ENCODE results near the gene FKBP2.

The FKBP2 gene

GRCh38 chr11:64240435-64241240 lies at the start of gene FKBP2:
Gene FKBP2, plus strand, starts transcription at chr11:64241095. Its CDS starts 1,293 bp downstream, at chr11:64242388.
- H3K27ac ChIP-seq, result peak within 1 kb of the TSS; percentile 95
- no peak for TF ChIP-seq CTCF (conservative IDR thresholded peaks at IDR 0.05)

GRCh38 chr11:64192434-64192833 lies 48.5 kb upstream of the FKBP2 start:
- no peak for TF ChIP-seq CTCF (conservative IDR thresholded peaks at IDR 0.05)
- H3K27ac ChIP-seq, result no peak overlapping the region

GRCh38 chr11:64196626-64197025 lies 44.3 kb upstream of the FKBP2 start:
- no peak for TF ChIP-seq CTCF (conservative IDR thresholded peaks at IDR 0.05)
- no peak overlapping the region for H3K27ac ChIP-seq

GRCh38 chr11:64198511-64198910 lies 42.4 kb upstream of the FKBP2 start:
- TF ChIP-seq CTCF (conservative IDR thresholded peaks at IDR 0.05), result no peak
- H3K27ac ChIP-seq, result 0 out of 2 replicates have a peak overlapping the region, but pooled peaks have one; percentile 0

- H3K27ac ChIP-seq, result peak overlapping the region; percentile 19
- no peak for TF ChIP-seq CTCF (conservative IDR thresholded peaks at IDR 0.05)
These were observed 39.4 kb upstream of the FKBP2 start for GRCh38 chr11:64201543-64201942.

- no peak for TF ChIP-seq CTCF (conservative IDR thresholded peaks at IDR 0.05)
- H3K27ac ChIP-seq, result peak overlapping the region; percentile 19
These were observed 37.9 kb upstream of the FKBP2 start for GRCh38 chr11:64202992-64203391.

GRCh38 chr11:64203421-64204079 lies 37.3 kb upstream of the FKBP2 start:
- no peak for TF ChIP-seq CTCF (conservative IDR thresholded peaks at IDR 0.05)
- peak overlapping the region; percentile 19 for H3K27ac ChIP-seq
